Lung (tissue), 12 donors: ENCODE measurements around the gene MTA2. TPM values are rescaled to one million over a fixed set of nuclear protein-coding genes. Genes with fewer than 3 reads are reported as not detected.

Source experiments
- ATAC-seq: fragments of 200-7000 bp; cut with Tn5 transposase; one replicate; pipeline ENCODE4 v1.9.1; 2020; ENCODE audit warnings: moderate number of reproducible peaks; ENCODE audit not compliant: insufficient read depth, low FRiP score
- DNase-seq, 3 donors: peaks; one replicate each; pipeline ENCODE4 v3.0.0-alpha.2; 2013 to 2017
- H3K27ac ChIP-seq, 2 donors: one replicate each; pipeline ENCODE4 v1.5.1; 2013; ENCODE audit warnings: mild to moderate bottlenecking in 2 of 2, moderate library complexity in 2 of 2, control low read depth in 1 of 2, inconsistent platforms in 1 of 2, low read depth in 1 of 2, low read length in 1 of 2
- H3K27me3 ChIP-seq, 3 donors: one replicate each; pipeline ENCODE4 v1.5.1; 2013; ENCODE audit warnings: low read length in 2 of 3; ENCODE audit not compliant: control insufficient read depth in 3 of 3, insufficient read depth in 3 of 3
- H3K36me3 ChIP-seq, 4 donors: one replicate each; pipeline ENCODE4 v1.5.1; 2013; ENCODE audit warnings: low read length in 4 of 4, mild to moderate bottlenecking in 1 of 4, moderate library complexity in 1 of 4; ENCODE audit not compliant: control insufficient read depth in 4 of 4, insufficient read depth in 4 of 4
- H3K4me1 ChIP-seq, 5 donors: one replicate each; pipeline ENCODE4 v1.5.1; 2013; ENCODE audit warnings: low read length in 5 of 5, mild to moderate bottlenecking in 2 of 5, moderate library complexity in 1 of 5; ENCODE audit not compliant: control insufficient read depth in 5 of 5, insufficient read depth in 5 of 5
- H3K4me3 ChIP-seq: one replicate; pipeline ENCODE4 v1.5.1; 2013; ENCODE audit warnings: mild to moderate bottlenecking, control low read depth, moderate library complexity
- H3K9ac ChIP-seq, 2 donors: one replicate each; pipeline ENCODE4 v1.5.1; 2013; ENCODE audit warnings: low read length in 2 of 2, control low read depth in 1 of 2; ENCODE audit not compliant: insufficient read depth in 1 of 2
- H3K9me3 ChIP-seq, 4 donors: one replicate each; pipeline ENCODE4 v1.5.1; 2013; ENCODE audit warnings: low read length in 3 of 4, mild to moderate bottlenecking in 1 of 4, moderate library complexity in 1 of 4; ENCODE audit not compliant: control insufficient read depth in 4 of 4, insufficient read depth in 3 of 4
- WGBS, 2 donors: extraction: QIAGEN DNeasy Blood & Tissue Kit; methylation state at CpG; one replicate each; pipeline ENCODE4 v1.1.7; 2013; 5-methylcytosine and 5-hydroxymethylcytosine counted together
- polyA plus RNA-seq, 2 donors: library from polyadenylated mRNA; stranded (reverse); fragments of 200-250 nt; gene quantifications; one replicate each; pipeline ENCODE4 v1.2.1, GENCODE V29; 2013
- total RNA-seq, 2 donors: library from RNA; depleted of rRNA in 1 of 2; stranded (reverse); fragments of >200 nt in 1 of 2; gene quantifications; one replicate each; pipeline ENCODE4 v1.2.1, GENCODE V29; 2014 to 2021
- TF ChIP-seq, protein P1 (sequence below): IDR thresholded peaks from 2 replicates; pipeline ENCODE4 v1.5.1; 2012; ENCODE audit warnings: mild to moderate bottlenecking; ENCODE audit errors: control extremely low read depth, extremely low read depth
- donor health status: control.
- donor health status: control.
- donor health status: Bipolar disorder and iron deficiency.
- donor health status: healthy.
- donor health status: DM: yes; HTN: yes; CAD: no.

MTA2 gene
- total and polyA plus RNA-seq, 4 donors, result 53.7 to 74.4 (median 59.6) TPM

DNA sequence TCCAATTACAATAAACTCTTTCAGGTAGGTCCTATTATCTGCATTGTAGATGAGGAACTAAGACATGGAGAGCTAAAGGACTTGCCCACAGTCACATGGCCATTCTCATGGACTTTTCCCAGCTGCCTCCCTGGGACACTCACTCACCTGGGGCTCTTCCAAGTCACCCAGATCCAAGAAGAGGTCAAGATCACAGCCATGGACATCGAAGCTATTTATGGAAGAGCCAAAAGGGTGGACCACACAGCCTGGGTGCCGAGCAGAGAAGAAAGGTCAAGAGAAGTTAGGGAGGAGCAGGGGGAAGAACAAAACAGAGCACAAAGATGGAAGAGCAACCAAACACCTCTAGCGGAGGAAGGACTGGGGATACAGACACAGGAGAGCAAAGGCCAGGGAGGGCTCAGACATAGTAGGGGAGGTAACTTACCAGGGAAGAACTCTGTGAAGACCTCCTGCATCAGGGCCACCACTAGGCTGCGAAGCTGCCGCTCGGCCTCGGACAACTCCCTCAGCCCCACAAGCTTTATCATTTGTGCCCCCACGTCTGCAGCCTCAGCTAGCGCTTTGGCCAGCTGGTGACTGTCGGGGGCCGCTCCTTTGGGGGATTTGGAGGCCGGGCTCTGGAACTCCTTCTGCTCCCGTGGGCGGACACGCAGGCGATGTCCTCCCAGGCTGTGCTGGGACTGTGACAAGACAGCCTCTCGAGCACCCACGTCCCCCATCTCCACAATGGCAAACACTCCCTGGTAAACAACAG, 20.5 kb downstream of the MTA2 start:
- Histone ChIP-seq H3K36me3 (peaks cover 2 to 26% (median 23%) of the 10 kb centered on the region in 4 donors), H3K9me3 (no peaks in the 10 kb centered on the region), H3K4me1 (peaks cover 0 to 3% (median under 1%) of the 10 kb centered on the region in 5 donors), H3K27ac (no peak overlapping the region), H3K27me3 (no peaks in the 10 kb centered on the region), H3K9ac (no peak overlapping the region), H3K4me3 (no peak overlapping the region)
- DNase-seq (no peak), ATAC-seq (no peak)
- TF ChIP-seq, protein P1, sequence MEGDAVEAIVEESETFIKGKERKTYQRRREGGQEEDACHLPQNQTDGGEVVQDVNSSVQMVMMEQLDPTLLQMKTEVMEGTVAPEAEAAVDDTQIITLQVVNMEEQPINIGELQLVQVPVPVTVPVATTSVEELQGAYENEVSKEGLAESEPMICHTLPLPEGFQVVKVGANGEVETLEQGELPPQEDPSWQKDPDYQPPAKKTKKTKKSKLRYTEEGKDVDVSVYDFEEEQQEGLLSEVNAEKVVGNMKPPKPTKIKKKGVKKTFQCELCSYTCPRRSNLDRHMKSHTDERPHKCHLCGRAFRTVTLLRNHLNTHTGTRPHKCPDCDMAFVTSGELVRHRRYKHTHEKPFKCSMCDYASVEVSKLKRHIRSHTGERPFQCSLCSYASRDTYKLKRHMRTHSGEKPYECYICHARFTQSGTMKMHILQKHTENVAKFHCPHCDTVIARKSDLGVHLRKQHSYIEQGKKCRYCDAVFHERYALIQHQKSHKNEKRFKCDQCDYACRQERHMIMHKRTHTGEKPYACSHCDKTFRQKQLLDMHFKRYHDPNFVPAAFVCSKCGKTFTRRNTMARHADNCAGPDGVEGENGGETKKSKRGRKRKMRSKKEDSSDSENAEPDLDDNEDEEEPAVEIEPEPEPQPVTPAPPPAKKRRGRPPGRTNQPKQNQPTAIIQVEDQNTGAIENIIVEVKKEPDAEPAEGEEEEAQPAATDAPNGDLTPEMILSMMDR, result no peak
- WGBS, 2 donors, result 92 to 95% methylated on average over 18 of the region's 18 CpGs

DNA sequence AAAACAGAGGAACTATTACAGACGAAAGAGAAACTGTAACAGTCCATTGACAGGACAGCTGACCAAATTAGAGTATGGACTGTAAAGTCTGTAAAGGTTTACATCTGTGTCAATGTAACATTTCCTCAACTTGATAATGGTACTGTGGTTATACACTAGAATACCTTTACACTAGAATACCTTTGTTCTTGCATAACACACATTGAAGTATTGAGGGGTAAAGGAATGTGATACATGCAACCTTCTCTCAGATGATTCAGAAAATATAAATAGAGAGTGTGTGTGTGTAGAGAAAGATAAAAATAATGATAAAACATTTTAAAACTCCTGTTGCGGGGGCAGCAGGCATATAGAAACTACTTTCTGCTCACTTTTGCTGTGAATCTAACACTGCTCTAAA, 22.4 kb downstream of the MTA2 start:
- Histone ChIP-seq H3K9me3 (no peaks in the 10 kb centered on the region), H3K27ac (no peak overlapping the region), H3K9ac (no peak overlapping the region), H3K4me3 (no peak overlapping the region), H3K27me3 (no peaks in the 10 kb centered on the region), H3K36me3 (peaks cover 2 to 26% (median 19%) of the 10 kb centered on the region in 4 donors), H3K4me1 (peaks cover 0 to 18% (median 7%) of the 10 kb centered on the region in 5 donors)
- TF ChIP-seq, protein P1, result no peak
- no peak for DNase-seq
- 92% methylated on average over 2 of the region's 2 CpGs for WGBS, 2 donors
- ATAC-seq, result no peak

DNA sequence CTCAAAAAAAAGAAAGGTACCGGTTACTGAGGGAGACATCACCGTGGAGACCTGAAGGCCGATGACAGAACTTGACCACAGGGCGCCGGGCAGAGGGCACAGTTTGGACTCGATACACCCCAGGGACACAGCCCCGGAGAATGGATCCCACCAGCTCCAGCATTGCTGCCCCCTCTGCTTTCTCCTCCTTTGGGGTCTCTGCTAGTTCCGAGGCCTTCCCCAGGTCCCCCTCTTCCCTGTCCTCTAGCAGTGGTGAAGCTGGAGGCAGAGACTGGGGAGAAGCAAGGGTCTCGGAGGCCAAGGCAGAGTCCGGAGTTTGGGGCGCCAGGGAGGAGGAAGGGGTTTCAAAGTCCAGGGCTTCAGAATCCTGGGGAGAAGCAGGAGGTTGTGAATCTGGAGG, 23.1 kb downstream of the MTA2 start:
- TF ChIP-seq, protein P1, result no peak
- WGBS, 2 donors, result 96 to 99% methylated on average over 11 of the region's 11 CpGs
- H3K4me1 ChIP-seq, result peaks cover 0 to 18% (median 7%) of the 10 kb centered on the region in 5 donors
- H3K4me3 ChIP-seq, result no peak overlapping the region
- peak overlapping the region in 1 of 2 donors; percentile 34 for H3K27ac ChIP-seq
- no peaks in the 10 kb centered on the region for H3K9me3 ChIP-seq
- ATAC-seq, result no peak
- DNase-seq, result no peak
- no peaks in the 10 kb centered on the region for H3K27me3 ChIP-seq
- no peak overlapping the region for H3K9ac ChIP-seq
- H3K36me3 ChIP-seq, result peaks cover 2 to 26% (median 17%) of the 10 kb centered on the region in 4 donors
